Measurements from ENCODE around the gene PLEKHM1. TPM values are rescaled to one million over a fixed set of nuclear protein-coding genes. Genes with fewer than 3 reads are reported as not detected.

The PLEKHM1 gene
- total and polyA plus RNA-seq, 2 experiments from 2014 or later = 15.3 to 26.0 TPM

DNA sequence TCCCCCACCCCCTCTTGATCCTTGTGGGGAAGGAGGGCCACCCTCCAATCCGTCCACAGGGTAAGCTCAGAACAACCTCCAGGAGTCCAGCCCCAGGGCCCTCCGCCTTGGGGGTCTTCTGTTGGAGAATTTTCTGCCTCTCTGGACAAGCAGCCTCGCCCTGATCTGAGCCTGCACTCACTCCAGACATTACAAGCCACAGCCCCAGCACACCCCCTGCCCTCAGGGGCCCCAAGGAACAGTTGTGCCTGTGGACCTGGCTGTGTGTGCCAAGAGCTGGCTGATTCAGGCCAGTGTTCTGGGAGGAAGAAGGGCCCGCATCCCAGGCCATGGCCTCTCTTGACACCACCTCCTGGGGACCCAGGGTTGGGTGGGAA, 57.4 kb downstream of the PLEKHM1 start:
- no peak for TF ChIP-seq EZH2 (IDR thresholded peaks at IDR 0.05; ENCODE audit: insufficient read depth, poor library complexity, severe bottlenecking)
- no peak for TF ChIP-seq EZH2phosphoT487 (IDR thresholded peaks at IDR 0.05; ENCODE audit: insufficient read depth, low read depth)
- 0 out of 2 replicates have a peak, but pooled peaks cover 4% of the 10 kb centered on the region for H3K4me1 ChIP-seq (ENCODE audit: insufficient read depth)
- H3K79me2 ChIP-seq (ENCODE audit: insufficient read depth) = no peaks in the 10 kb centered on the region
- no peak overlapping the region for H3K4me3 ChIP-seq
- no peaks in the 10 kb centered on the region for H3K9me2 ChIP-seq (ENCODE audit: insufficient read depth)
- in situ Hi-C loops (cut with MboI) = no loop called here
- H3K4me2 ChIP-seq (ENCODE audit: unreplicated experiment) = no peak overlapping the region
- H2AFZ ChIP-seq = no peak overlapping the region
- peaks cover 9% of the 10 kb centered on the region for H3F3A ChIP-seq (ENCODE audit: insufficient read depth)
- WGBS, 2 experiments (ENCODE audit: low coverage in 1 of 2, low lambda C conversion rate in 2 of 2, missing lambda C conversion rate in 2 of 2) = 72 to 76% methylated on average over 3 to 4 of the region's 4 CpGs
- H3K27ac ChIP-seq = no peak overlapping the region
- peaks cover 24% of the 10 kb centered on the region for H3K27me3 ChIP-seq (replicated peaks; ENCODE audit: insufficient read depth)
- no peaks in the 10 kb centered on the region for H4K20me1 ChIP-seq (ENCODE audit: insufficient read depth)
- H3K36me3 ChIP-seq (ENCODE audit: low read depth) = no peaks in the 10 kb centered on the region
- H3K9ac ChIP-seq = no peak overlapping the region
- H3K9me3 ChIP-seq (ENCODE audit: low read depth) = no peaks in the 10 kb centered on the region
- DNase-seq = peak; percentile 19

DNA sequence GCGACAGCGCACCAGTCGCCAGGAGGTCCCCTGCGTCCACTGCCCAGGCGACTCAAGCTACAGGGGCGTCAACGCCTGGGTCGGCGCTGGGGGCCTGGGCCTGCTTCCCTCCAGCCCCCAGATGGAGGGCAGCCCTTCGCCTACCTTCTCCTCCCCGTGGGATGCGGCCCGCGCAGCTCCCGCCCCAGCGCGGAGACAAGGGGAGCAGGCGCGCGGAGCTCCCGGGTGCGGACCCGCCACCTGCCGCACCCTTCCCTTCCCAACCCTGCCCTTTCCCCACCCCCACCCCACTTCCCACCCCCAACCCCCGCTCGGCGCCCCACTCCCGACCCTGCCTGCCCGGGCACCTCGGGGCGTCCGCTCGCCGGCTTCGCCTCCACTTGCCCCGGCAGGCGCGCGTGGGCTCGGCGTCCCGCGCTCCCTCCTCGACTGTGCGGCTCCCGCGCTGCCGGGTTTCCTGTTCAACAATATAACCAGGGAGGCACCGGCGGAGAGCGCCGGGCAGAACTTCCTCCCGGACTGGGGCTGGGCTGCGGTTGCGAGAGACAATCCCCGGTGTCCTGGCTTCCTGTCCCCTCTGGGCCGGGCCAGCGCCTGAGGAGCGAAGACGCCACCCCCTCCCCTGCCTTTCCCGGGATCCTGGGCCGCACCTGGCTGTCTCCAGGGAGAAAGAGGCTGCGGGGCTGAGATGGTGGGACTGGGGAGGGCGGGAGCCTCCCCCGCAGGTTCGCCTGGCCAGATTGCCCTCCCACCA, 57.9 kb downstream of the PLEKHM1 start, which contains the start of gene ARHGAP27:
Gene ARHGAP27 (minus strand): TSS at position 466 of the 754 bp plus-strand sequence. CDS start 2,591 bp downstream, outside the sequence.
- H3K4me3 ChIP-seq = peak within 1 kb of the TSS; percentile 67
- H3K9me2 ChIP-seq (ENCODE audit: insufficient read depth) = no peaks in the 10 kb centered on the region
- peaks cover 24% of the 10 kb centered on the region for H3K27me3 ChIP-seq (replicated peaks; ENCODE audit: insufficient read depth)
- TF ChIP-seq EZH2 (IDR thresholded peaks at IDR 0.05; ENCODE audit: insufficient read depth, poor library complexity, severe bottlenecking) (no peak), EZH2phosphoT487 (IDR thresholded peaks at IDR 0.05; ENCODE audit: insufficient read depth, low read depth) (no peak)
- H4K20me1 ChIP-seq (ENCODE audit: insufficient read depth) = no peaks in the 10 kb centered on the region
- no peaks in the 10 kb centered on the region for H3K36me3 ChIP-seq (ENCODE audit: low read depth)
- no peaks in the 10 kb centered on the region for H3K79me2 ChIP-seq (ENCODE audit: insufficient read depth)
- DNase-seq = peak; percentile 52
- no peak within 1 kb of the TSS for H3K27ac ChIP-seq
- H3F3A ChIP-seq (ENCODE audit: insufficient read depth) = peaks cover 9% of the 10 kb centered on the region
- WGBS, 2 experiments (ENCODE audit: low coverage in 1 of 2, low lambda C conversion rate in 2 of 2, missing lambda C conversion rate in 2 of 2) = 2 to 6% methylated on average over 22 to 61 of the region's 66 CpGs
- peak within 1 kb of the TSS; percentile 58 for H3K9ac ChIP-seq
- H2AFZ ChIP-seq = peak within 1 kb of the TSS; percentile 56; the same call in 1 of the 2 replicates
- peak within 1 kb of the TSS; percentile 88 for H3K4me2 ChIP-seq (ENCODE audit: unreplicated experiment)
- 0 out of 2 replicates have a peak, but pooled peaks cover 4% of the 10 kb centered on the region for H3K4me1 ChIP-seq (ENCODE audit: insufficient read depth)
- in situ Hi-C loops (cut with MboI) = no loop called here
- no peaks in the 10 kb centered on the region for H3K9me3 ChIP-seq (ENCODE audit: low read depth)

DNA sequence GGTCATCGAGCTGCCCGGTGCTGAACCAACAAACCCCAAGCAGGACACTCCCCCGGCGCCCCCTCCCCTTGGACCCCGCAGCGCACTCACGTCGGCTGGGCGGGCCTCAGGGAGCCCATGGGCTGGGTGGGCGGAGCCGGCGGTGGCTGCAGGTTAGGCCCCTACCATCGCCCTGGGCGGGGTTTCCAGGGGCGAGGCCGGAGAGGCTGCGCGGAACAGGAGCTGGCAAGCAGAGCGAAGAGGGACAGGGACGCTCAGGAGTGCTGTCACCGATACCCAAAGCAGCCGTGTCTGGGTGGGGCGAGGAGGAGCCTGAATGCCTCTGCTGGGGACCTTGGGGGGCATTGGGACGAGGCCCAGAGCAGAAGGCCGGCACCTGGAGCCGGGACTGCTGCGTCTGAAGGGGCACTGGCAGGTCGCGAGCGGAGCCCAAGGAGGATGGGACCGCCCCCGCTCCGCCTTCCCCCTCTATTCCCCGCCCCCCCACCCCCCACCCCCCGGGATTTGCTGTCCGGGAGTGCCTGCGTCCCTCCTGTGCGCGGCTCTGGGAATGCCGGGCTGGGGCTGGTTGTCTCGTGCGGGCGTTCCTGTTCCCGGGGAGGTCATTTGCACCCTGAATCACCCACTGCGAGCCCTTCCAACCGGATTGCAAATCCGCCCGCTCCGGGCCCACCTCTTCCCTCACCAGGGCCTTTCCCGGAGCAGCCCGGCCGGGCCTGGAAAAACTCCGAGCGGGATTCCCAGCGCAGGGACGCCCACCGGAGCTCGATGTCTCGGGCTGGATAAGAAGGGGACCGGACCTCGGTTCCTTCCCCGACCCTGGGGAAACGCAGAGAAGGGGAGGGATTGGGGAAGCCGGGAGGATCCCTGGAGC, 58.8 kb downstream of the PLEKHM1 start:
- peak overlapping the region; percentile 88 for H3K4me2 ChIP-seq (ENCODE audit: unreplicated experiment)
- H3F3A ChIP-seq (ENCODE audit: insufficient read depth) = peaks cover 9% of the 10 kb centered on the region
- H3K4me3 ChIP-seq = peak overlapping the region; percentile 67
- DNase-seq = peak; percentile 74
- H3K27ac ChIP-seq = no peak overlapping the region
- WGBS, 2 experiments (ENCODE audit: low coverage in 1 of 2, low lambda C conversion rate in 2 of 2, missing lambda C conversion rate in 2 of 2) = 0 to 1% methylated on average over 27 to 48 of the region's 64 CpGs
- peak overlapping the region; percentile 58 for H3K9ac ChIP-seq
- TF ChIP-seq EZH2phosphoT487 (IDR thresholded peaks at IDR 0.05; ENCODE audit: insufficient read depth, low read depth) (no peak), EZH2 (IDR thresholded peaks at IDR 0.05; ENCODE audit: insufficient read depth, poor library complexity, severe bottlenecking) (no peak)
- H2AFZ ChIP-seq = peak overlapping the region; percentile 56; the same call in 1 of the 2 replicates
- H3K36me3 ChIP-seq (ENCODE audit: low read depth) = no peaks in the 10 kb centered on the region
- H3K4me1 ChIP-seq (ENCODE audit: insufficient read depth) = 0 out of 2 replicates have a peak, but pooled peaks cover 4% of the 10 kb centered on the region
- no peaks in the 10 kb centered on the region for H3K9me3 ChIP-seq (ENCODE audit: low read depth)
- H3K27me3 ChIP-seq (replicated peaks; ENCODE audit: insufficient read depth) = peaks cover 24% of the 10 kb centered on the region
- no peaks in the 10 kb centered on the region for H3K79me2 ChIP-seq (ENCODE audit: insufficient read depth)
- H3K9me2 ChIP-seq (ENCODE audit: insufficient read depth) = no peaks in the 10 kb centered on the region
- in situ Hi-C loops (cut with MboI) = no loop called here
- no peaks in the 10 kb centered on the region for H4K20me1 ChIP-seq (ENCODE audit: insufficient read depth)

Data from GM23248 (cell line).